B cell (primary cell): ENCODE measurements around the gene PKDREJ.

Experiments used
- EZH2 ChIP-seq: IDR thresholded peaks from 2 replicates; pipeline ENCODE4 v1.6.1; 2012; ENCODE audit warnings: borderline replicate concordance, low read depth, mild to moderate bottlenecking, moderate library complexity, low read length; ENCODE audit not compliant: insufficient read depth, poor library complexity, severe bottlenecking
- TF ChIP-seq, protein P1 (sequence below): fragments of 200-600 bp; IDR thresholded peaks from one replicate; pipeline ENCODE4 v1.8.0; 2022; ENCODE audit warnings: antibody characterized with exemption, mild to moderate bottlenecking

DNA sequence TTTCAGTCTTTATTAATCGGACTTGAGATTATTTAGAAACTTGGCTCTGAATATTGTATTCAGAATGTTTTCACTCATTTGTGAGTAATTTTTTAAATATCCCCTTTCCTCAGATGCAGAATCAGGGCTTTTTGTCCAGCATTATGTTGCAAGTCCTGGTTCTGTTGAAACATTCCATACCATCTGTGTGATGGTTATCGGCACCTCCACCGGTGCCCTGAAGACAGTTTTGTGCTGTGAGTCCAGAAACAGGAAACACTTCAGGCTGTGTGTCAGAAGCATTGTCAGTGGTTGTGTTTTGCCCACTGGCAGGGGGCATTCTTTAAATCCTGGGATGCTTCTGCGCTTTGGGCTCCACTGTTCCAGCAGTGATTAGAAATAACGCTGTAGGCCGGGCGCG, 33.4 kb downstream of the PKDREJ start:
- TF ChIP-seq, protein P1, sequence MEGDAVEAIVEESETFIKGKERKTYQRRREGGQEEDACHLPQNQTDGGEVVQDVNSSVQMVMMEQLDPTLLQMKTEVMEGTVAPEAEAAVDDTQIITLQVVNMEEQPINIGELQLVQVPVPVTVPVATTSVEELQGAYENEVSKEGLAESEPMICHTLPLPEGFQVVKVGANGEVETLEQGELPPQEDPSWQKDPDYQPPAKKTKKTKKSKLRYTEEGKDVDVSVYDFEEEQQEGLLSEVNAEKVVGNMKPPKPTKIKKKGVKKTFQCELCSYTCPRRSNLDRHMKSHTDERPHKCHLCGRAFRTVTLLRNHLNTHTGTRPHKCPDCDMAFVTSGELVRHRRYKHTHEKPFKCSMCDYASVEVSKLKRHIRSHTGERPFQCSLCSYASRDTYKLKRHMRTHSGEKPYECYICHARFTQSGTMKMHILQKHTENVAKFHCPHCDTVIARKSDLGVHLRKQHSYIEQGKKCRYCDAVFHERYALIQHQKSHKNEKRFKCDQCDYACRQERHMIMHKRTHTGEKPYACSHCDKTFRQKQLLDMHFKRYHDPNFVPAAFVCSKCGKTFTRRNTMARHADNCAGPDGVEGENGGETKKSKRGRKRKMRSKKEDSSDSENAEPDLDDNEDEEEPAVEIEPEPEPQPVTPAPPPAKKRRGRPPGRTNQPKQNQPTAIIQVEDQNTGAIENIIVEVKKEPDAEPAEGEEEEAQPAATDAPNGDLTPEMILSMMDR, result no peak
- TF ChIP-seq EZH2, result no peak
